GM19099 (cell line): ENCODE results near the gene TARS3.

Source experiments
- POLR2A ChIP-seq: IDR thresholded peaks from 3 replicates; pipeline ENCODE4 v1.6.1; 2011; ENCODE audit warnings: low read depth; ENCODE audit not compliant: insufficient read length; ENCODE audit errors: extremely low read depth

The TARS3 gene

DNA sequence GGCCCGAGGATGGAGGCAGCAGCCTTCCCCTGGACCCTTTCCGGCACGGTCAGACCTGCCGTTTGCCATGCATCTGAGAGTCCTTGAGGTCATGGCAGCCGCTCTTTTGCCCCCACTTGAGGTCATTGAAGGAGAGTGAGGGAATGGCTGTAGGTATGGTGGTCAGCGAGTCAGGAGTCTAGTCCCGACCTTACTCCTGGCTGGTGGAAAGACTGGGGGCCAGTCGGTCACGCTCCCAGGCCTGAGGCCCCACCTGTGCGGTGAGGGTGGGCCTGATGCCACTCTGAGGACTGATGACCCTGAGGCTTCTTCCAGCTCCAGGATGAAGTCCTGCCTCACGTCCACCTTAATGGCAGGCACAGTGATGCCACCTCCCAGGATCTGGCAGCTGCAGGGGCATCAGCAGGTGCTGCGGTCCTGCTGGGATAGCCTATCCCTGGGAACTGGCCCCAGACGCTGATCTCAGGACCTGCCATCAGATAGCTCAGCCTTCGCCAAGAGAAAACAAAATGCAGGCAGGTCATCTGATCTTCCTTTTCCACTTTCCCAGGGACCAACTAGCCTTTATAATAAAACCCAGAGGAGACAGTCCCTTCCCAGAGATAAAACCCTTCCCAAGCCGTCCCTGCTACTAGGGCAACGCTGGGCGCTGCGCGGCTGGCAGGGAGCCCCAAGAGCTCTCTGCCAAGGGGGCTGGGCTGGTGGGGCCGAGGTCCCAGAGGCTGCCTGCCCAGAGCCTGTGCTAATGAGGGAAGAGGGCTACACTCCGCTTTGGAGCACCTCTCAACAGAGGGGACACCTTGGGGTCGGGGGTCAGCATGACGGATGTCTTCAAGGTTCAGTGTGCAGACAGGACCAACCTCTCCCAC, 114.3 kb downstream of the TARS3 start:
- no peak for TF ChIP-seq POLR2A

GRCh38 chr15:101608201-101608600, 116.1 kb downstream of the TARS3 start:
- no peak for TF ChIP-seq POLR2A

- no peak for TF ChIP-seq POLR2A
Observed at GRCh38 chr15:101607108-101607507, 117.2 kb downstream of the TARS3 start.

DNA sequence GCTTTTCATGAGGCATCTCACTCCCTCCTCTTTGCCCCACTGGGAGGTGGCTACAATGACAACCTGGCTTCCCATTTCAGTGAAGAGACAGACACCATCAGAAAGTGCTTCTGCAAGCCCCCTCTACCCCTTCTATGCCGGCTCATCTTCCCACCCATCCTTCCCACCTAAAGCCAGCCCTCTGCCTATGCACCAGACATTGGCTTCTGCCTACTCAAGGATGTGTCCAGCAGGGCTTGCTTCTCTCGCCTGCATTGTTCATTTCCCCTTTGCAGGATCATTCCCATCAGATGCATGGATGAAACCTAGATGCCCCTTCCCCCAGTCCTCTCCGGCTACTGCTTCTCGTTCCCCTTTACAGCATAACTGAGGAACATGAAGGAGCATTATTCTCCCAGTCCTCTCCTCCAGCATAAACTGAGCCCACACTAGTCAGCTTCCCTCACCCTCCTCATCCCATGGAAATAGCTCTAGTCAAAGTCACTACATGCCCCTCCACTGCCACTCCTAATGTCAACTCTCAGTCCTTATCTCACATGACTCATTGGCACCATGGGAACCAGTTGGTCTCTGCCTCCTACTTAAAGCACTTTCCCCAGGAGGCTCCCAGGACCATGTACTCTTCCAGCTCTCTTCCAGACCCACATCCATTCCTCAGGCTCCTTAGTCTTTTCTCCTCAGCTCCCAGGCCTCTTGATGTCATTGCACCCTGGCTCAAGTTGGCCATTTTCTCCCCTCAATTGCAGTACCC, 120.0 kb downstream of the TARS3 start:
- no peak for TF ChIP-seq POLR2A
